ENCODE data around the gene ZDHHC15. TPM values are rescaled to one million over a fixed set of nuclear protein-coding genes. Genes with fewer than 3 reads are reported as not detected.

ZDHHC15 gene
- total and polyA plus RNA-seq, 10 of the 15 experiments (the other 5 are each of a cell fraction or from before 2014, with no cell fraction given), result 0.02 to 0.17 (median 0.10) TPM; not detected in 1

DNA sequence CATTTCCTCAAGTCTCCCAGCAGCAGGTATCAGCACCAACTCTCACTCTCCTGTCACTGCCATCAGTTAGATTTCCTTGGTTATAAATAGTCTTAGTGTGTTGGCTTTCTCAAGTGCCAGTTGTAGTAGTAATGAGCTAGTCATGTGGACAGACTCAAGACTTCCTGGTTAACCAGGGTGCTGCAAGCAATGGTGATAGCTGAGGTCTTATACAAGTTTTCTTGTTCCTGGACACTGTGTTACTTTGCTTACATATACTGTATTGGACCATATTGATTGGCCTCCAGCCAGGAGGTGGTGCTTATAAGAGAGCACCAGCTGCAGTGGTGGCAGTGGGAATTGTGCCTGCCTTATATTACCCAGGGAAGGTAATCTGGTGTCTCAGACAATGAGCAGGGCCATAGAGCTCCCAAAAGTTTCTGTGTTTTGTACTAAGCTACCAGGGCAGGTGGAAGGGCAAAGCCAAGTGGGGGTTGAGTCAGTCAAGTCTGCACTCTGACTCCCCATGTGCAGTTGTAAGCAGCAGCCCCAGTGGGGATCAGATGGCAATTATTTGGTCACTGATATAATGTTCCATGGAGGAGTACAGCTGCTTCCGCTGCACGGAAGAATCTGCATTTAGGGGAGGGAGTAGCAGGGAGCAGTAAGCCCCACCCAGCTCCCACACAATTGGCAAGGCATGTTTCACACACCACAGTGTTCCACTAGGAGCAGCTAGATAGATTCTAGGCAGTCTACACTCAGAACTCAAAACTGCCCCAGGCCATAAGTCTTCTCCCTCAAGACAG lies 24.1 kb upstream of the ZDHHC15 start:
- Histone ChIP-seq H3K4me2 (ENCODE audit: control insufficient read depth, insufficient read depth) (no peak overlapping the region), H3K4me1 (ENCODE audit: control insufficient read depth, insufficient read depth, low read length) (no peaks in the 10 kb centered on the region), H3K9ac (ENCODE audit: control insufficient read depth, insufficient read depth, low read length) (no peak overlapping the region), H3K36me3 (ENCODE audit: control insufficient read depth in 2 of 2, insufficient read depth in 2 of 2, low read length in 1 of 2) (no peaks in the 10 kb centered on the region), H2AFZ (ENCODE audit: control insufficient read depth, low read depth, low read length) (no peak overlapping the region), H3K79me2 (ENCODE audit: control insufficient read depth, insufficient read depth, low read length) (no peaks in the 10 kb centered on the region), H3K9me3 (replicated peaks; ENCODE audit: control insufficient read depth, insufficient read depth, low read length) (no peaks in the 10 kb centered on the region), H4K20me1 (ENCODE audit: control insufficient read depth, insufficient read depth) (no peaks in the 10 kb centered on the region), H3K27me3 (replicated peaks in 1 of 2; ENCODE audit: control insufficient read depth in 2 of 2, insufficient read depth in 2 of 2, low read length in 1 of 2) (no peaks in the 10 kb centered on the region), H3K4me3 (no peak overlapping the region), H3K27ac (ENCODE audit: control insufficient read depth, insufficient read depth) (no peak overlapping the region)
- CTCF ChIA-PET, result interaction anchor here (0.6 kb wide), 1 partner anchor 23 kb away, joined by 3 read pairs; no protein-coding TSS in a partner anchor
- ATAC-seq, result no peak
- SMC1A ChIA-PET (ENCODE audit: uncharacterized antibody, unreplicated experiment), result no interaction called here
- RAD21 ChIA-PET (ENCODE audit: unreplicated experiment), result no interaction called here
- FAIRE-seq, result no peak
- no TSS peak for BruUV-seq (replicated peaks)
- WGBS (ENCODE audit: insufficient coverage, insufficient replicate concordance, low lambda C conversion rate, missing lambda C conversion rate), result 96% methylated on average over 2 of the region's 2 CpGs
- DNase-seq (ENCODE audit: low read depth, low spot score), result no peak
- intact Hi-C loops (cut with micrococcal nuclease; ENCODE audit: unreplicated experiment), result no loop called here
- POLR2A ChIA-PET, result interaction anchor here (0.6 kb wide), 1 partner anchor 164 kb away, joined by 3 read pairs; no protein-coding TSS in a partner anchor
- in situ Hi-C loops (cut with MboI), result no loop called here
- TF ChIP-seq SMAD1 (IDR thresholded peaks at IDR 0.05; ENCODE audit: low read depth, partially characterized antibody) (no peak), LARP7 (IDR thresholded peaks at IDR 0.05) (no peak), SIX5 (IDR thresholded peaks at IDR 0.05; ENCODE audit: low read depth, low read length, severe bottlenecking) (no peak), RBBP5 (conservative IDR thresholded peaks at IDR 0.05) (no peak), YY1 (IDR thresholded peaks at IDR 0.05; ENCODE audit: low read depth, low read length) (no peak), WRNIP1 (IDR thresholded peaks at IDR 0.05; ENCODE audit: borderline replicate concordance, low read depth, low read length) (no peak), CHD2 (IDR thresholded peaks at IDR 0.05; ENCODE audit: borderline replicate concordance, low read depth, low read length) (no peak), ZNF207 (IDR thresholded peaks at IDR 0.05; ENCODE audit: borderline replicate concordance) (no peak), SREBF2 (IDR thresholded peaks at IDR 0.05; ENCODE audit: low read length) (no peak), CREB1 (IDR thresholded peaks at IDR 0.05; ENCODE audit: low read depth) (no peak), YBX1 (IDR thresholded peaks at IDR 0.05) (no peak)
- TF ChIP-seq, protein P1, sequence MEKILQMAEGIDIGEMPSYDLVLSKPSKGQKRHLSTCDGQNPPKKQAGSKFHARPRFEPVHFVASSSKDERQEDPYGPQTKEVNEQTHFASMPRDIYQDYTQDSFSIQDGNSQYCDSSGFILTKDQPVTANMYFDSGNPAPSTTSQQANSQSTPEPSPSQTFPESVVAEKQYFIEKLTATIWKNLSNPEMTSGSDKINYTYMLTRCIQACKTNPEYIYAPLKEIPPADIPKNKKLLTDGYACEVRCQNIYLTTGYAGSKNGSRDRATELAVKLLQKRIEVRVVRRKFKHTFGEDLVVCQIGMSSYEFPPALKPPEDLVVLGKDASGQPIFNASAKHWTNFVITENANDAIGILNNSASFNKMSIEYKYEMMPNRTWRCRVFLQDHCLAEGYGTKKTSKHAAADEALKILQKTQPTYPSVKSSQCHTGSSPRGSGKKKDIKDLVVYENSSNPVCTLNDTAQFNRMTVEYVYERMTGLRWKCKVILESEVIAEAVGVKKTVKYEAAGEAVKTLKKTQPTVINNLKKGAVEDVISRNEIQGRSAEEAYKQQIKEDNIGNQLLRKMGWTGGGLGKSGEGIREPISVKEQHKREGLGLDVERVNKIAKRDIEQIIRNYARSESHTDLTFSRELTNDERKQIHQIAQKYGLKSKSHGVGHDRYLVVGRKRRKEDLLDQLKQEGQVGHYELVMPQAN (conservative IDR thresholded peaks at IDR 0.05), result no peak
- TF ChIP-seq, protein P2, sequence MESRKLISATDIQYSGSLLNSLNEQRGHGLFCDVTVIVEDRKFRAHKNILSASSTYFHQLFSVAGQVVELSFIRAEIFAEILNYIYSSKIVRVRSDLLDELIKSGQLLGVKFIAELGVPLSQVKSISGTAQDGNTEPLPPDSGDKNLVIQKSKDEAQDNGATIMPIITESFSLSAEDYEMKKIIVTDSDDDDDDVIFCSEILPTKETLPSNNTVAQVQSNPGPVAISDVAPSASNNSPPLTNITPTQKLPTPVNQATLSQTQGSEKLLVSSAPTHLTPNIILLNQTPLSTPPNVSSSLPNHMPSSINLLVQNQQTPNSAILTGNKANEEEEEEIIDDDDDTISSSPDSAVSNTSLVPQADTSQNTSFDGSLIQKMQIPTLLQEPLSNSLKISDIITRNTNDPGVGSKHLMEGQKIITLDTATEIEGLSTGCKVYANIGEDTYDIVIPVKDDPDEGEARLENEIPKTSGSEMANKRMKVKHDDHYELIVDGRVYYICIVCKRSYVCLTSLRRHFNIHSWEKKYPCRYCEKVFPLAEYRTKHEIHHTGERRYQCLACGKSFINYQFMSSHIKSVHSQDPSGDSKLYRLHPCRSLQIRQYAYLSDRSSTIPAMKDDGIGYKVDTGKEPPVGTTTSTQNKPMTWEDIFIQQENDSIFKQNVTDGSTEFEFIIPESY (IDR thresholded peaks at IDR 0.05), result no peak
- TF ChIP-seq, protein P3, sequence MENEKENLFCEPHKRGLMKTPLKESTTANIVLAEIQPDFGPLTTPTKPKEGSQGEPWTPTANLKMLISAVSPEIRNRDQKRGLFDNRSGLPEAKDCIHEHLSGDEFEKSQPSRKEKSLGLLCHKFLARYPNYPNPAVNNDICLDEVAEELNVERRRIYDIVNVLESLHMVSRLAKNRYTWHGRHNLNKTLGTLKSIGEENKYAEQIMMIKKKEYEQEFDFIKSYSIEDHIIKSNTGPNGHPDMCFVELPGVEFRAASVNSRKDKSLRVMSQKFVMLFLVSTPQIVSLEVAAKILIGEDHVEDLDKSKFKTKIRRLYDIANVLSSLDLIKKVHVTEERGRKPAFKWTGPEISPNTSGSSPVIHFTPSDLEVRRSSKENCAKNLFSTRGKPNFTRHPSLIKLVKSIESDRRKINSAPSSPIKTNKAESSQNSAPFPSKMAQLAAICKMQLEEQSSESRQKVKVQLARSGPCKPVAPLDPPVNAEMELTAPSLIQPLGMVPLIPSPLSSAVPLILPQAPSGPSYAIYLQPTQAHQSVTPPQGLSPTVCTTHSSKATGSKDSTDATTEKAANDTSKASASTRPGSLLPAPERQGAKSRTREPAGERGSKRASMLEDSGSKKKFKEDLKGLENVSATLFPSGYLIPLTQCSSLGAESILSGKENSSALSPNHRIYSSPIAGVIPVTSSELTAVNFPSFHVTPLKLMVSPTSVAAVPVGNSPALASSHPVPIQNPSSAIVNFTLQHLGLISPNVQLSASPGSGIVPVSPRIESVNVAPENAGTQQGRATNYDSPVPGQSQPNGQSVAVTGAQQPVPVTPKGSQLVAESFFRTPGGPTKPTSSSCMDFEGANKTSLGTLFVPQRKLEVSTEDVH (IDR thresholded peaks at IDR 0.05; ENCODE audit: low read depth, partially characterized antibody), result no peak
- TF ChIP-seq, protein P4, sequence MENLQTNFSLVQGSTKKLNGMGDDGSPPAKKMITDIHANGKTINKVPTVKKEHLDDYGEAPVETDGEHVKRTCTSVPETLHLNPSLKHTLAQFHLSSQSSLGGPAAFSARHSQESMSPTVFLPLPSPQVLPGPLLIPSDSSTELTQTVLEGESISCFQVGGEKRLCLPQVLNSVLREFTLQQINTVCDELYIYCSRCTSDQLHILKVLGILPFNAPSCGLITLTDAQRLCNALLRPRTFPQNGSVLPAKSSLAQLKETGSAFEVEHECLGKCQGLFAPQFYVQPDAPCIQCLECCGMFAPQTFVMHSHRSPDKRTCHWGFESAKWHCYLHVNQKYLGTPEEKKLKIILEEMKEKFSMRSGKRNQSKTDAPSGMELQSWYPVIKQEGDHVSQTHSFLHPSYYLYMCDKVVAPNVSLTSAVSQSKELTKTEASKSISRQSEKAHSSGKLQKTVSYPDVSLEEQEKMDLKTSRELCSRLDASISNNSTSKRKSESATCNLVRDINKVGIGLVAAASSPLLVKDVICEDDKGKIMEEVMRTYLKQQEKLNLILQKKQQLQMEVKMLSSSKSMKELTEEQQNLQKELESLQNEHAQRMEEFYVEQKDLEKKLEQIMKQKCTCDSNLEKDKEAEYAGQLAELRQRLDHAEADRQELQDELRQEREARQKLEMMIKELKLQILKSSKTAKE (IDR thresholded peaks at IDR 0.05; ENCODE audit: low read depth, poor library complexity, severe bottlenecking), result no peak
